Liver (tissue), 2 donors: Measurements from ENCODE around the gene CSNK1G3.

Source experiments
- GABPA ChIP-seq, 2 donors: IDR thresholded peaks in 1 of 2; conservative IDR thresholded peaks in 1 of 2; 2 replicates each; pipeline ENCODE4 v1.6.1; 2016; ENCODE audit warnings: antibody characterized with exemption in 2 of 2, mild to moderate bottlenecking in 1 of 2, moderate library complexity in 1 of 2
- TF ChIP-seq, protein P1 (sequence below): IDR thresholded peaks from 2 replicates; pipeline ENCODE4 v1.6.1; 2016; ENCODE audit warnings: antibody characterized with exemption
- donor health status: healthy.

- TF ChIP-seq GABPA (IDR thresholded peaks at IDR 0.05 in 1 of 2, conservative IDR thresholded peaks at IDR 0.05 in 1 of 2), result no peak
- TF ChIP-seq, protein P1, sequence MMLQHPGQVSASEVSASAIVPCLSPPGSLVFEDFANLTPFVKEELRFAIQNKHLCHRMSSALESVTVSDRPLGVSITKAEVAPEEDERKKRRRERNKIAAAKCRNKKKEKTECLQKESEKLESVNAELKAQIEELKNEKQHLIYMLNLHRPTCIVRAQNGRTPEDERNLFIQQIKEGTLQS, result no peak
Measured at GRCh38 chr5:123508441-123508840, 3.5 kb upstream of the CSNK1G3 start.
